Mesenchymal stem cell (in vitro differentiated cells and primary cell): ENCODE measurements around the gene HS3ST2.

Experiments
- DNase-seq: peaks from one replicate; pipeline ENCODE4 v3.0.0-alpha.2; 2013
- H2AFZ ChIP-seq: one replicate; pipeline ENCODE4 v1.6.1; 2013; ENCODE audit warnings: low read depth, mild to moderate bottlenecking, control low read depth, inconsistent platforms, low read length, moderate library complexity
- H2AK5ac ChIP-seq: 2 replicates; pipeline ENCODE4 v1.6.1; 2013; ENCODE audit warnings: low read length, moderate library complexity, mild to moderate bottlenecking, inconsistent platforms; ENCODE audit not compliant: severe bottlenecking
- H2BK120ac ChIP-seq: one replicate; pipeline ENCODE4 v1.6.1; 2013; ENCODE audit warnings: low read depth, mild to moderate bottlenecking, inconsistent platforms, low read length, moderate library complexity
- H2BK12ac ChIP-seq, 2 experiments: one replicate each; pipeline ENCODE4 v1.6.1; 2013; ENCODE audit warnings: inconsistent platforms in 2 of 2, low read length in 2 of 2, mild to moderate bottlenecking in 2 of 2, moderate library complexity in 2 of 2, control low read depth in 1 of 2
- H2BK15ac ChIP-seq: one replicate; pipeline ENCODE4 v1.6.1; 2013; ENCODE audit warnings: mild to moderate bottlenecking, low read depth, inconsistent platforms; ENCODE audit not compliant: poor library complexity, severe bottlenecking
- H2BK5ac ChIP-seq: 2 replicates; pipeline ENCODE4 v1.6.1; 2013; ENCODE audit warnings: low read depth, mild to moderate bottlenecking, low read length, control low read depth, inconsistent platforms; ENCODE audit not compliant: poor library complexity, severe bottlenecking
- H3K14ac ChIP-seq, 2 experiments: one replicate each; pipeline ENCODE4 v1.6.1; 2013; ENCODE audit warnings: inconsistent platforms in 2 of 2, low read length in 2 of 2, control low read depth in 1 of 2, mild to moderate bottlenecking in 1 of 2, moderate library complexity in 1 of 2
- H3K18ac ChIP-seq, 2 experiments: one replicate each; pipeline ENCODE4 v1.6.1; 2013; ENCODE audit warnings: inconsistent platforms in 2 of 2, low read length in 2 of 2, control low read depth in 1 of 2, low read depth in 1 of 2, mild to moderate bottlenecking in 1 of 2
- H3K23ac ChIP-seq, 2 experiments: one replicate each; pipeline ENCODE4 v1.6.1; 2013; ENCODE audit warnings: inconsistent platforms in 2 of 2, low read length in 2 of 2, mild to moderate bottlenecking in 2 of 2, moderate library complexity in 2 of 2, control low read depth in 1 of 2
- H3K27ac ChIP-seq: 2 replicates; pipeline ENCODE4 v1.5.1; 2013; ENCODE audit warnings: mild to moderate bottlenecking, moderate library complexity, low read length, control low read depth, inconsistent platforms; ENCODE audit not compliant: poor library complexity, severe bottlenecking
- H3K27me3 ChIP-seq, 2 experiments: 2 replicates each; pipeline versions ENCODE4 v1.6.1 to v1.7.0; 2013; ENCODE audit warnings: low read length in 2 of 2, mild to moderate bottlenecking in 2 of 2, moderate library complexity in 2 of 2, control low read depth in 1 of 2, inconsistent platforms in 1 of 2; ENCODE audit not compliant: control insufficient read depth in 1 of 2, insufficient read depth in 1 of 2
- H3K36me3 ChIP-seq, 2 experiments: 2 replicates each; pipeline versions ENCODE4 v1.6.1 to v1.7.0; 2013; ENCODE audit warnings: low read length in 2 of 2, control low read depth in 1 of 2, inconsistent platforms in 1 of 2, low read depth in 1 of 2, mild to moderate bottlenecking in 1 of 2; ENCODE audit not compliant: insufficient read depth in 2 of 2, control insufficient read depth in 1 of 2
- H3K4ac ChIP-seq, 2 experiments: one replicate each; pipeline ENCODE4 v1.6.1; 2013; ENCODE audit warnings: inconsistent platforms in 2 of 2, low read length in 2 of 2, mild to moderate bottlenecking in 2 of 2, moderate library complexity in 2 of 2, control low read depth in 1 of 2, low read depth in 1 of 2
- H3K4me1 ChIP-seq: 2 replicates; pipeline ENCODE4 v1.6.1; 2013; ENCODE audit warnings: low read depth, low read length, control low read depth; ENCODE audit not compliant: control insufficient read depth, insufficient read depth
- H3K4me2 ChIP-seq: 2 replicates; pipeline ENCODE4 v1.6.1; 2013; ENCODE audit warnings: low read length, mild to moderate bottlenecking, inconsistent platforms; ENCODE audit not compliant: poor library complexity, severe bottlenecking
- H3K4me3 ChIP-seq, 2 experiments: 2 replicates each; pipeline versions ENCODE4 v1.5.1 to v1.7.0; 2013; ENCODE audit warnings: low read length in 2 of 2, mild to moderate bottlenecking in 2 of 2, control low read depth in 1 of 2, low read depth in 1 of 2; ENCODE audit not compliant: insufficient read depth in 1 of 2
- H3K79me1 ChIP-seq: replicated peaks from 2 replicates; pipeline ENCODE4 v1.6.1; 2013; ENCODE audit warnings: mild to moderate bottlenecking, control low read depth, low read length, inconsistent platforms; ENCODE audit not compliant: poor library complexity, severe bottlenecking
- H3K9ac ChIP-seq: 2 replicates; pipeline ENCODE4 v1.7.0; 2013; ENCODE audit warnings: mild to moderate bottlenecking, low read length, moderate library complexity
- H3K9me3 ChIP-seq: 2 replicates; pipeline ENCODE4 v1.7.0; 2013; ENCODE audit warnings: mild to moderate bottlenecking, low read length; ENCODE audit not compliant: control insufficient read depth
- H4K8ac ChIP-seq: one replicate; pipeline ENCODE4 v1.6.1; 2013; ENCODE audit warnings: inconsistent platforms, mild to moderate bottlenecking, low read length, moderate library complexity
- H4K91ac ChIP-seq: one replicate; pipeline ENCODE4 v1.6.1; 2013; ENCODE audit warnings: mild to moderate bottlenecking, low read length, inconsistent platforms
- WGBS: methylation state at CpG from one replicate; pipeline ENCODE4 v1.1.7; 2013; ENCODE audit warnings: mixed read lengths; 5-methylcytosine and 5-hydroxymethylcytosine counted together

The HS3ST2 gene

DNA sequence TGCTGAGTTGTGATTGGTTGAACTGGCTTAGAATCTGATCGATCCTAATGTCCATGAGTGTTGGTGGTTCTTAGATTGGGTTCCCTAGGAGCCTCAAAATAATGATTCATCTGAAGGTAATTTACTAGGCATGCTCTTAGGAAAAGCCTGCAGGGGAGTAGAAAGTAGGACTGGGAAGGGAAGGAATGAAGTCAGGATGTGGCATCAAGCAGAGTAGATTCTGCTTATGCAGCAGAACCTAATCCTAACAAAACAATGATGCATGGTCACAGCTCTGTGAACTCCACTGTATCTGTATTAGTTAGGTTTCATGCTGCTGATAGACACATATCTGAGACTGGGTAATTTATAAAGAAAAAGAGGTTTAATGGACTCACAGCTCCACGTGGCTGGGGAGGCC is 132.5 kb downstream of the HS3ST2 start:
- H3K27me3 ChIP-seq: peaks cover 0 to 56% of the 10 kb centered on the region in 2 experiments
- H2BK15ac ChIP-seq: no peak overlapping the region
- no peak overlapping the region for H2BK12ac ChIP-seq
- H2BK5ac ChIP-seq: no peak overlapping the region
- no peak for DNase-seq
- no peak overlapping the region for H3K23ac ChIP-seq
- no peak overlapping the region for H3K4me3 ChIP-seq
- no peak overlapping the region for H2AFZ ChIP-seq
- H3K36me3 ChIP-seq: no peaks in the 10 kb centered on the region
- H3K18ac ChIP-seq: no peak overlapping the region
- H3K27ac ChIP-seq: no peak overlapping the region
- no peak overlapping the region for H4K8ac ChIP-seq
- H3K4me1 ChIP-seq: no peaks in the 10 kb centered on the region
- H3K79me1 ChIP-seq: no peaks in the 10 kb centered on the region
- no peak overlapping the region for H4K91ac ChIP-seq
- H2AK5ac ChIP-seq: no peak overlapping the region
- no peak overlapping the region for H3K4me2 ChIP-seq
- no peak overlapping the region for H2BK120ac ChIP-seq
- no peaks in the 10 kb centered on the region for H3K9me3 ChIP-seq
- H3K14ac ChIP-seq: no peak overlapping the region
- WGBS: 52% methylated on average over 2 of the region's 2 CpGs
- H3K9ac ChIP-seq: no peak overlapping the region
- no peak overlapping the region for H3K4ac ChIP-seq

GRCh38 chr16:22948058-22948602 is 134.2 kb downstream of the HS3ST2 start:
- no peak overlapping the region for H3K4me2 ChIP-seq
- no peak overlapping the region for H3K4ac ChIP-seq
- H3K79me1 ChIP-seq: no peaks in the 10 kb centered on the region
- H3K36me3 ChIP-seq: no peaks in the 10 kb centered on the region
- H3K4me3 ChIP-seq: peak overlapping the region in 1 of 2 experiments; percentile 64
- peak overlapping the region; percentile 28 for H3K9ac ChIP-seq
- no peak overlapping the region for H2AFZ ChIP-seq
- no peak overlapping the region for H3K27ac ChIP-seq
- 86% methylated on average over 33 of the region's 33 CpGs for WGBS
- H3K23ac ChIP-seq: no peak overlapping the region
- H2BK12ac ChIP-seq: no peak overlapping the region
- H2BK15ac ChIP-seq: no peak overlapping the region
- no peak overlapping the region for H3K18ac ChIP-seq
- no peak overlapping the region for H2BK5ac ChIP-seq
- H3K4me1 ChIP-seq: no peaks in the 10 kb centered on the region
- peaks cover 0 to 50% of the 10 kb centered on the region in 2 experiments for H3K27me3 ChIP-seq
- H4K8ac ChIP-seq: no peak overlapping the region
- no peak overlapping the region for H2BK120ac ChIP-seq
- H3K9me3 ChIP-seq: no peaks in the 10 kb centered on the region
- no peak for DNase-seq
- H3K14ac ChIP-seq: no peak overlapping the region
- no peak overlapping the region for H4K91ac ChIP-seq
- H2AK5ac ChIP-seq: no peak overlapping the region

DNA sequence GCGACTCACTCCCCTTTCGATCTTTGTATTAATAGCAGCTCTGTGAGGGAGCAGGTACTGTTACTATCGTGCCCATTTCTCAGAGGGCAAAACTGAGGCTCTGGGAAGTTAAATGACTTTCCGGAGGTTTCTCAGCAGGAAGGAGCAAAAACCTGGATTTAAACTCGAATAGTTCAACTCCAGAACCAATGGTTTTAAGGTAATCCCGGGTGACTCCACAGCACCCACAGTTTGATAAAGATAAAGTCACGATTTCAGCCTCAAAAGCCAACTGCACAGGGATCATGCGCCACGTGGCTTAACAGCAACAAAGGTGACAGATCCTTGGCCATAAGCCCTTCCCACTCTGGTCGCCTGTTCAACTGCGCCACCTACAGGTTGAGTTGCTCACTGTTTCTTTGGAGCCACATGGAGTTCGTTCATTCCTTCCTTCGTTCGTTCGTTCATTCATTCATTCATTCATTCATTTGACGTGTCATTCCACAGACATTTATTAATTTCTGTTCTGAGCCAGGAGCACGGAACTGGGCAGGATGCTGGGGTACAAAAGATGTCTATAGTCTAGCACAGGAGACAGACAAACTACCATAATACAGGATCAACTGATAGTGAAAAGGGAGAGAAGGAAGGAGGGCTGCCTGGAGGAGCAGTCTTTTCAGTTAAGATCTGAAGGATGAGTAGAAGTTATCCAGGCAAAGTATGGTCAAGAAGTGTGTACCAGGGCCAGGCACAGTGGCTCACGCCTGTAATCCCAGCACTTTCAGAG is 134.8 kb downstream of the HS3ST2 start:
- no peaks in the 10 kb centered on the region for H3K79me1 ChIP-seq
- H3K4me1 ChIP-seq: no peaks in the 10 kb centered on the region
- no peak overlapping the region for H4K8ac ChIP-seq
- H2AK5ac ChIP-seq: no peak overlapping the region
- 52% methylated on average over 17 of the region's 18 CpGs for WGBS
- no peak overlapping the region for H3K18ac ChIP-seq
- H3K9ac ChIP-seq: peak overlapping the region; percentile 28
- H2BK120ac ChIP-seq: no peak overlapping the region
- H2BK5ac ChIP-seq: no peak overlapping the region
- DNase-seq: peak; percentile 6
- no peak overlapping the region for H4K91ac ChIP-seq
- no peak overlapping the region for H2AFZ ChIP-seq
- H2BK12ac ChIP-seq: no peak overlapping the region
- peaks cover 0 to 50% of the 10 kb centered on the region in 2 experiments for H3K27me3 ChIP-seq
- H3K4me2 ChIP-seq: no peak overlapping the region
- H2BK15ac ChIP-seq: no peak overlapping the region
- no peak overlapping the region for H3K23ac ChIP-seq
- no peaks in the 10 kb centered on the region for H3K36me3 ChIP-seq
- no peak overlapping the region for H3K27ac ChIP-seq
- no peaks in the 10 kb centered on the region for H3K9me3 ChIP-seq
- peak overlapping the region in 1 of 2 experiments; percentile 64 for H3K4me3 ChIP-seq
- H3K4ac ChIP-seq: no peak overlapping the region
- H3K14ac ChIP-seq: no peak overlapping the region

DNA sequence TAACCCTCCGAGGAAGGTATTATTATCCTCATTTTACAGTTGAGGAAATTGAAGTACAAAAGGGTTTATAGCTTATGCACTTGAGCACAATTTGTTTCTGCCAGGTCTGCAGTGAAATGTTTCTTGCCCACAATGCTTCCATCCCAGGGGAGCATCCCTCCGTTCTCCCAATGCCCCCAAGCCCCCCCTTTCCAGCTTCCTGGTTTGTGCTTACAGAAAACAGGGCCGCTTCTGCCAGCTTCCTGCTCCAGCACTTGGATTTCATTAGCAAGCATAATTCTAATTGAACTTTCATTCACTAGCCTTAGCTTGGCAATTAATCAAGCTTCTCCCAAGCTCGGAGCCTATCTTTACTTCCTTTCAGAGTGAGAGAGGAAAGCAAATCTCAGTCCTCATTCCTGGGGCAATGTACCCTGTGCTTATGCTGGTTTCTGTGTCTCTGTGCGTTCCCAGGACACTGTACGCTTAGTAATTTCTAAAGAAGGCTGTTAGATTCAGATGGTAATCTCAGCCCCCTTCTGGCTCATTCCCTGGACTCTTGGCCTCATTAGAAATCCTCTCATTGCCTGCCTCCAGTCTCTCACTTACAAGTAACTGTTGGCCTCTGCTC is 141.6 kb downstream of the HS3ST2 start:
- H3K18ac ChIP-seq: no peak overlapping the region
- no peak overlapping the region for H3K4me3 ChIP-seq
- no peak overlapping the region for H2BK12ac ChIP-seq
- no peak overlapping the region for H4K8ac ChIP-seq
- no peak overlapping the region for H3K9ac ChIP-seq
- no peak overlapping the region for H3K4ac ChIP-seq
- H2AFZ ChIP-seq: no peak overlapping the region
- H2BK120ac ChIP-seq: no peak overlapping the region
- no peak overlapping the region for H3K4me2 ChIP-seq
- 65% methylated on average over 5 of the region's 6 CpGs for WGBS
- no peak overlapping the region for H4K91ac ChIP-seq
- no peak for DNase-seq
- no peaks in the 10 kb centered on the region for H3K79me1 ChIP-seq
- H3K14ac ChIP-seq: no peak overlapping the region
- no peaks in the 10 kb centered on the region for H3K9me3 ChIP-seq
- no peak overlapping the region for H3K23ac ChIP-seq
- H2BK5ac ChIP-seq: no peak overlapping the region
- peaks cover 0 to 30% of the 10 kb centered on the region in 2 experiments for H3K27me3 ChIP-seq
- H3K27ac ChIP-seq: no peak overlapping the region
- H2BK15ac ChIP-seq: no peak overlapping the region
- H3K36me3 ChIP-seq: no peaks in the 10 kb centered on the region
- no peak overlapping the region for H2AK5ac ChIP-seq
- no peaks in the 10 kb centered on the region for H3K4me1 ChIP-seq
